IMR-90 (cell line): ENCODE results near the gene JMJD8. TPM values are rescaled to one million over a fixed set of nuclear protein-coding genes. Genes with fewer than 3 reads are reported as not detected.
A peak's percentile ranks its signal among the peaks of the same experiment; 100 is the strongest.

Experiments
- ATAC-seq: fragments of 200-7000 bp; cut with Tn5 transposase; 2 replicates; pipeline ENCODE4 v1.9.1; 2020; ENCODE audit warnings: low read depth, mild to moderate bottlenecking, moderate library complexity
- BruUV-seq: library from RNA; stranded (reverse); fragments of 400-500 nt; replicated peaks from 2 replicates; lab custom pipeline; 2021; lab: Mats Ljungman, UMichigan
- CTCF ChIA-PET: fragments of 300-600 bp; formaldehyde crosslinking; extraction: SDS; loops from one replicate; lab custom pipeline; 2021; ENCODE audit warnings: antibody characterized with exemption; lab: Yijun Ruan, JAX
- POLR2A ChIA-PET: fragments of 300-600 bp; sonication (Branson Sonifier 250); formaldehyde crosslinking; loops from one replicate; lab custom pipeline; 2022; ENCODE audit warnings: antibody characterized with exemption; ENCODE audit not compliant: unreplicated experiment; lab: Charles Lee
- DNase-seq: peaks from one replicate; pipeline ENCODE4 v3.0.0; 2013
- H2AFZ ChIP-seq: replicated peaks from 2 replicates; pipeline ENCODE3; 2013; ENCODE audit warnings: low read length, mild to moderate bottlenecking; ENCODE audit not compliant: poor library complexity
- H2AK5ac ChIP-seq: 2 replicates; pipeline ENCODE4 v1.6.1; 2013; ENCODE audit warnings: low read depth, low read length, inconsistent platforms
- H2AK9ac ChIP-seq: replicated peaks from 2 replicates; pipeline ENCODE3; 2013; ENCODE audit warnings: mild to moderate bottlenecking, low read depth, low read length, moderate library complexity; ENCODE audit not compliant: poor library complexity
- H2BK120ac ChIP-seq: 2 replicates; pipeline ENCODE4 v1.6.1; 2013; ENCODE audit warnings: low read depth, low read length, inconsistent platforms
- H2BK15ac ChIP-seq: 3 replicates; pipeline ENCODE4 v1.6.1; 2013; ENCODE audit warnings: low read depth, low read length, inconsistent platforms
- H2BK20ac ChIP-seq: 2 replicates; pipeline ENCODE4 v1.6.1; 2013; ENCODE audit warnings: low read depth, mild to moderate bottlenecking, inconsistent platforms, low read length, moderate library complexity
- H2BK5ac ChIP-seq: 2 replicates; pipeline ENCODE4 v1.6.1; 2013; ENCODE audit warnings: mild to moderate bottlenecking, low read depth, low read length, inconsistent platforms; ENCODE audit not compliant: poor library complexity, severe bottlenecking
- H3K14ac ChIP-seq: replicated peaks from 2 replicates; pipeline ENCODE4 v1.6.1; 2013; ENCODE audit warnings: low read depth, low read length, inconsistent platforms
- H3K18ac ChIP-seq: 2 replicates; pipeline ENCODE4 v1.6.1; 2013; ENCODE audit warnings: low read depth, low read length, control low read depth
- H3K23ac ChIP-seq: 2 replicates; pipeline ENCODE4 v1.6.1; 2013; ENCODE audit warnings: low read depth, low read length, inconsistent platforms
- H3K27ac ChIP-seq: 2 replicates; pipeline ENCODE4 v1.5.1; 2013; ENCODE audit warnings: mild to moderate bottlenecking, control low read depth, low read length; ENCODE audit not compliant: insufficient read depth
- H3K27me3 ChIP-seq: 2 replicates; pipeline ENCODE4 v1.6.1; 2013; ENCODE audit warnings: low read length; ENCODE audit not compliant: control insufficient read depth, insufficient read depth
- H3K36me3 ChIP-seq: 2 replicates; pipeline ENCODE4 v1.6.1; 2013; ENCODE audit warnings: low read length, mixed read lengths; ENCODE audit not compliant: control insufficient read depth, insufficient read depth
- H3K4ac ChIP-seq: 2 replicates; pipeline ENCODE4 v1.6.1; 2013; ENCODE audit warnings: low read depth, low read length, inconsistent platforms
- H3K4me1 ChIP-seq: 2 replicates; pipeline ENCODE4 v1.6.1; 2013; ENCODE audit warnings: low read length, mixed read lengths; ENCODE audit not compliant: control insufficient read depth, insufficient read depth
- H3K4me2 ChIP-seq: 2 replicates; pipeline ENCODE4 v1.6.1; 2013; ENCODE audit warnings: low read depth, mild to moderate bottlenecking, control low read depth, low read length, moderate library complexity
- H3K4me3 ChIP-seq: 2 replicates; pipeline ENCODE4 v1.5.1; 2013; ENCODE audit warnings: low read depth, mild to moderate bottlenecking, control low read depth, low read length, moderate library complexity; ENCODE audit not compliant: insufficient read depth
- H3K56ac ChIP-seq: 2 replicates; pipeline ENCODE4 v1.6.1; 2013; ENCODE audit warnings: low read length, inconsistent platforms; ENCODE audit not compliant: insufficient read depth; ENCODE audit errors: extremely low read depth
- H3K79me1 ChIP-seq, 2 experiments: 2 replicates each; pipeline ENCODE4 v1.6.1; 2013; ENCODE audit warnings: low read length in 2 of 2, inconsistent platforms in 1 of 2, low read depth in 1 of 2
- H3K9ac ChIP-seq: 2 replicates; pipeline ENCODE4 v1.6.1; 2013; ENCODE audit warnings: low read depth, low read length, control low read depth
- H3K9me1 ChIP-seq: 2 replicates; pipeline ENCODE4 v1.6.1; 2013; ENCODE audit warnings: low read length, inconsistent platforms; ENCODE audit not compliant: insufficient read depth
- H3K9me3 ChIP-seq: 2 replicates; pipeline ENCODE4 v1.6.1; 2013; ENCODE audit warnings: low read length; ENCODE audit not compliant: control insufficient read depth, insufficient read depth
- H4K20me1 ChIP-seq: 2 replicates; pipeline ENCODE4 v1.6.1; 2013; ENCODE audit warnings: low read length, inconsistent platforms; ENCODE audit not compliant: insufficient read depth
- H4K5ac ChIP-seq: 2 replicates; pipeline ENCODE4 v1.6.1; 2013; ENCODE audit warnings: mild to moderate bottlenecking, low read depth, low read length, control low read depth
- H4K8ac ChIP-seq, 2 experiments: 2 replicates each; pipeline ENCODE4 v1.6.1; 2013; ENCODE audit warnings: low read depth in 2 of 2, low read length in 2 of 2, control low read depth in 1 of 2, inconsistent platforms in 1 of 2
- H4K91ac ChIP-seq: 2 replicates; pipeline ENCODE4 v1.6.1; 2013; ENCODE audit warnings: low read depth, low read length, inconsistent platforms; ENCODE audit not compliant: insufficient read depth
- CEBPB ChIP-seq: IDR thresholded peaks from 2 replicates; pipeline ENCODE4 v1.6.1; 2012; ENCODE audit warnings: low read depth, low read length, improper control_type of control experiment
- MXI1 ChIP-seq: IDR thresholded peaks from 2 replicates; pipeline ENCODE4 v1.6.1; 2012; ENCODE audit warnings: low read depth, mild to moderate bottlenecking, low read length, moderate library complexity, borderline replicate concordance
- POLR2A ChIP-seq: IDR thresholded peaks from 2 replicates; pipeline ENCODE4 v1.6.1; 2012; ENCODE audit warnings: mild to moderate bottlenecking, low read depth, low read length
- RCOR1 ChIP-seq: IDR thresholded peaks from 2 replicates; pipeline ENCODE4 v1.6.1; 2012; ENCODE audit warnings: mild to moderate bottlenecking, low read length, improper control_type of control experiment; ENCODE audit not compliant: insufficient replicate concordance
- SMC3 ChIP-seq: fragments of 150-350 bp; IDR thresholded peaks from 2 replicates; pipeline ENCODE4 v1.6.1; 2016; ENCODE audit warnings: low read depth, mild to moderate bottlenecking, antibody characterized with exemption, low read length, moderate library complexity
- USF2 ChIP-seq: fragments of 150-350 bp; IDR thresholded peaks from 2 replicates; pipeline ENCODE4 v1.6.1; 2017; ENCODE audit warnings: mild to moderate bottlenecking, antibody characterized with exemption, low read length, low read depth
- WGBS, 2 experiments: methylation state at CpG; one replicate each; pipeline versions ENCODE4 v1.1.5 to v1.1.7; 2013; ENCODE audit warnings: missing lambda C conversion rate in 2 of 2; ENCODE audit not compliant: insufficient read length in 1 of 2; ENCODE audit errors: extremely low coverage in 2 of 2; 5-methylcytosine and 5-hydroxymethylcytosine counted together
- dilution Hi-C: fragments of 300-500 bp; cut with HindIII; formaldehyde crosslinking; loops from one replicate; pipeline ENCODE4 v1.14.3; 2018; ENCODE audit warnings: low sequenced_read_pairs; ENCODE audit not compliant: unreplicated experiment
- in situ Hi-C: fragments of 300-500 bp; cut with MboI; formaldehyde crosslinking; loops from 3 replicates; pipeline ENCODE4 v1.14.3; 2019; ENCODE audit warnings: low sequenced_read_pairs, inconsistent platforms, mixed read lengths
- intact Hi-C: fragments of 100-400 bp; cut with micrococcal nuclease; formaldehyde crosslinking; loops from 2 replicates; pipeline ENCODE4 v1.10.0; 2022
- polyA plus RNA-seq, 3 experiments: library from polyadenylated mRNA; depleted of rRNA; stranded (reverse); fragments of >200 nt; gene quantifications; 2 replicates each; pipeline ENCODE4 v1.2.3, GENCODE V29; 2012; ENCODE audit warnings: low replicate concordance in 1 of 3
- total RNA-seq: library from RNA; depleted of rRNA; stranded (reverse); fragments of >200 nt; gene quantifications from 2 replicates; pipeline ENCODE4 v1.2.3, GENCODE V29; 2012

The JMJD8 gene
- total and polyA plus RNA-seq, 2 of the 4 experiments (the other 2 are of a cell fraction) = 17.7 to 62.5 TPM

GRCh38 chr16:727291-727977, 43.3 kb upstream of the JMJD8 start:
- peak overlapping the region; percentile 99 for H3K14ac ChIP-seq
- H3K36me3 ChIP-seq = peaks cover 9% of the 10 kb centered on the region; the same call in 1 of the 2 replicates
- peak overlapping the region; percentile 93 for H2AFZ ChIP-seq
- H3K23ac ChIP-seq = peak overlapping the region; percentile 99
- CTCF ChIA-PET = no interaction called here
- DNase-seq = no peak
- 0% methylated on average over 35 of the region's 61 CpGs; no CpG with 5 or more reads in 1 of the 2 experiments for WGBS, 2 experiments
- H2BK15ac ChIP-seq = peak overlapping the region; percentile 80; the same call in 1 of the 3 replicates
- H3K4me1 ChIP-seq = peaks cover 6% of the 10 kb centered on the region
- H3K9me1 ChIP-seq = peaks cover 2% of the 10 kb centered on the region; the same call in 1 of the 2 replicates
- H3K56ac ChIP-seq = no peak overlapping the region
- H3K4me3 ChIP-seq = peak overlapping the region; percentile 62
- H3K27me3 ChIP-seq = no peaks in the 10 kb centered on the region
- no peak overlapping the region for H2BK20ac ChIP-seq
- peak overlapping the region; percentile 62 for H4K5ac ChIP-seq
- peak overlapping the region; percentile 96 to 100 for H4K8ac ChIP-seq
- peak overlapping the region; percentile 60 for H2BK120ac ChIP-seq
- H2AK5ac ChIP-seq = peak overlapping the region; percentile 100
- POLR2A ChIA-PET = no interaction called here
- BruUV-seq = no TSS peak
- TF ChIP-seq SMC3 (no peak), MXI1 (no peak), USF2 (peak; percentile 16; the same call in 1 of the 2 replicates), CEBPB (no peak), RCOR1 (no peak), POLR2A (peak; percentile 20; the same call in 1 of the 2 replicates)
- peak overlapping the region; percentile 98 for H3K4me2 ChIP-seq
- intact Hi-C loops (loop anchor here (5.0 kb wide), 1 partner anchor 60 kb away; the partner anchor contains the start of genes CHTF18 and RPUSD1), in situ Hi-C loops (no loop called here), dilution Hi-C loops (no loop called here)
- peak overlapping the region; percentile 76; the same call in 1 of the 2 replicates for H3K27ac ChIP-seq
- H2BK5ac ChIP-seq = no peak overlapping the region
- peaks cover 4% of the 10 kb centered on the region for H4K20me1 ChIP-seq
- peaks cover 0 to 5% of the 10 kb centered on the region in 2 experiments; a peak in 1 of 4 replicates for H3K79me1 ChIP-seq
- peak overlapping the region; percentile 50; the same call in 1 of the 2 replicates for H3K18ac ChIP-seq
- peak overlapping the region; percentile 98 for H3K4ac ChIP-seq
- H3K9me3 ChIP-seq = no peaks in the 10 kb centered on the region
- H4K91ac ChIP-seq = peak overlapping the region; percentile 96
- peak overlapping the region; percentile 90 for H3K9ac ChIP-seq
- ATAC-seq = peak; percentile 4
- peak overlapping the region; percentile 99 for H2AK9ac ChIP-seq
